K562 (cell line): ENCODE measurements around the gene STARD8. TPM values are rescaled to one million over a fixed set of nuclear protein-coding genes. Genes with fewer than 3 reads are reported as not detected.

Experiments
- ATAC-seq: fragments of 200-7000 bp; cut with Tn5 transposase; 3 replicates; pipeline ENCODE4 v1.9.1; 2020; ENCODE audit warnings: moderate library complexity
- BruUV-seq: library from RNA; stranded (reverse); fragments of 400-500 nt; replicated peaks from 2 replicates; lab custom pipeline; 2021; lab: Mats Ljungman, UMichigan
- CTCF ChIA-PET: fragments of 300-600 bp; formaldehyde crosslinking; extraction: SDS; loops from one replicate; lab custom pipeline; 2021; ENCODE audit warnings: low intra/inter-chr PET ratio; lab: Yijun Ruan, JAX
- POLR2A ChIA-PET: fragments of 300-600, 350-650 bp; sonication (Branson Sonifier 250); formaldehyde crosslinking; extraction: SDS; loops from one replicate; lab custom pipeline; 2021; ENCODE audit warnings: antibody characterized with exemption, inconsistent platforms; lab: Yijun Ruan, JAX
- DNase-seq, 4 experiments: peaks; one replicate each; pipeline versions ENCODE4 v3.0.0 to v3.0.0-alpha.2; 2011 to 2018; ENCODE audit warnings: low spot score in 3 of 4, mixed read lengths in 3 of 4; ENCODE audit errors: extremely low read depth in 1 of 4
- FAIRE-seq: peaks from 2 replicates; lab custom pipeline; 2011; peaks lifted over from hg19 to GRCh38; lab: Jason Lieb, UNC
- H2AFZ ChIP-seq: 2 replicates; pipeline ENCODE4 v1.6.0; 2011; ENCODE audit warnings: low read depth, low read length, control low read depth, inconsistent platforms
- H3K27ac ChIP-seq: fragments of 200-600 bp; 3 replicates; pipeline ENCODE4 v1.8.0; 2011; ENCODE audit warnings: low read depth, mild to moderate bottlenecking, control low read depth, inconsistent platforms, low read length, moderate library complexity, mixed read lengths; ENCODE audit errors: extremely low read depth
- H3K27me3 ChIP-seq, 2 experiments: fragments of 300-600 bp in 1 of 2; 2 replicates in 1 of 2; 3 replicates in 1 of 2; pipeline versions ENCODE4 v1.6.0 to v1.8.0; 2011; ENCODE audit warnings: inconsistent platforms in 2 of 2, low read length in 2 of 2, mild to moderate bottlenecking in 1 of 2, mixed read lengths in 1 of 2, moderate library complexity in 1 of 2; ENCODE audit not compliant: control insufficient read depth in 2 of 2, insufficient read depth in 2 of 2
- H3K36me3 ChIP-seq: fragments of 300-600 bp; 3 replicates; pipeline ENCODE4 v1.8.0; 2011; ENCODE audit warnings: mild to moderate bottlenecking, low read length, inconsistent platforms; ENCODE audit not compliant: control insufficient read depth, insufficient read depth
- H3K4me1 ChIP-seq, 2 experiments: fragments of 200-600 bp in 1 of 2; replicated peaks in 1 of 2; 2 replicates in 1 of 2; 3 replicates in 1 of 2; pipeline versions ENCODE4 v1.5.1 to v1.8.0; 2011; ENCODE audit warnings: inconsistent platforms in 2 of 2, low read length in 2 of 2, mild to moderate bottlenecking in 1 of 2, mixed read lengths in 1 of 2, moderate library complexity in 1 of 2; ENCODE audit not compliant: control insufficient read depth in 2 of 2, insufficient read depth in 2 of 2
- H3K4me2 ChIP-seq: 2 replicates; pipeline ENCODE4 v1.6.1; 2011; ENCODE audit warnings: low read length, control low read depth, inconsistent platforms, mixed read lengths; ENCODE audit not compliant: insufficient read depth
- H3K4me3 ChIP-seq: fragments of 200-600 bp; sonication (generic), shearing (Covaris generic); 2 replicates; pipeline ENCODE4 v1.5.1; 2016; ENCODE audit warnings: control low read depth, inconsistent platforms
- H3K79me2 ChIP-seq: fragments of 200-600 bp; 3 replicates; pipeline ENCODE4 v1.8.0; 2011; ENCODE audit warnings: low read length, inconsistent platforms; ENCODE audit not compliant: control insufficient read depth, insufficient read depth
- H3K9ac ChIP-seq, 2 experiments: 2 replicates each; pipeline versions ENCODE4 v1.6.0 to v1.6.1; 2011; ENCODE audit warnings: low read depth in 2 of 2, low read length in 2 of 2, control low read depth in 1 of 2, inconsistent platforms in 1 of 2, mild to moderate bottlenecking in 1 of 2, mixed read lengths in 1 of 2; ENCODE audit not compliant: insufficient read depth in 1 of 2
- H3K9me1 ChIP-seq: one replicate; pipeline ENCODE4 v1.6.0; 2011; ENCODE audit warnings: inconsistent platforms, mild to moderate bottlenecking, low read length, moderate library complexity; ENCODE audit not compliant: control insufficient read depth, insufficient read depth
- H3K9me3 ChIP-seq: replicated peaks from 2 replicates; pipeline ENCODE4 v1.5.1; 2011; ENCODE audit warnings: low read depth, low read length, inconsistent platforms; ENCODE audit not compliant: control insufficient read depth, insufficient read depth
- H4K20me1 ChIP-seq: replicated peaks from 2 replicates; pipeline ENCODE4 v1.6.1; 2011; ENCODE audit warnings: low read length, inconsistent platforms, mixed read lengths; ENCODE audit not compliant: control insufficient read depth, insufficient read depth
- BRCA1 ChIP-seq, 2 experiments: fragments of 450-650 bp in 1 of 2; sonication (generic) in 1 of 2; formaldehyde crosslinking in 1 of 2; IDR thresholded peaks; 2 replicates each; pipeline versions ENCODE4 v1.5.0 to v1.6.1; 2017 to 2020; ENCODE audit warnings: mild to moderate bottlenecking in 1 of 2, missing genetic modification reagents in 1 of 2
- DACH1 ChIP-seq: fragments of 450-650 bp; IDR thresholded peaks from 2 replicates; pipeline ENCODE4 v1.6.1; 2018; ENCODE audit not compliant: partially characterized antibody
- FOXJ2 ChIP-seq: fragments of 200-800 bp; sonication (Bioruptor generic); IDR thresholded peaks from 2 replicates; pipeline ENCODE4 v1.6.1; 2016; ENCODE audit warnings: missing genetic modification characterization, missing compliant biosample characterization
- KDM5B ChIP-seq: fragments of 200-600 bp; sonication (generic); IDR thresholded peaks from 2 replicates; pipeline ENCODE4 v1.6.1; 2012; ENCODE audit warnings: low read depth, mild to moderate bottlenecking, moderate library complexity, low read length, control low read depth, inconsistent platforms; ENCODE audit not compliant: insufficient replicate concordance
- POLR2H ChIP-seq: IDR thresholded peaks from 2 replicates; pipeline ENCODE4 v1.6.1; 2016; ENCODE audit warnings: missing genetic modification characterization, low read depth, mild to moderate bottlenecking, control low read depth, missing compliant biosample characterization, moderate library complexity
- RUNX1 ChIP-seq: sonication (generic); IDR thresholded peaks from 2 replicates; pipeline ENCODE4 v1.6.1; 2016; ENCODE audit warnings: antibody characterized with exemption, low read depth
- TAF1 ChIP-seq: IDR thresholded peaks from 2 replicates; pipeline ENCODE4 v1.6.1; 2011; ENCODE audit warnings: mild to moderate bottlenecking, low read length, moderate library complexity; ENCODE audit not compliant: insufficient read depth, control insufficient read depth, severe bottlenecking; ENCODE audit errors: extremely low read depth
- ZNF644 ChIP-seq: fragments of 200-800 bp; sonication (Bioruptor generic); IDR thresholded peaks from 2 replicates; pipeline ENCODE4 v1.6.1; 2016; ENCODE audit warnings: low read depth, missing genetic modification characterization, missing compliant biosample characterization
- WGBS: fragments of 100-300 bp; shearing (Covaris generic); methylation state at CpG from one replicate; pipeline ENCODE4 v1.1.6; 2016; ENCODE audit warnings: low coverage, mixed read lengths; ENCODE audit not compliant: insufficient coverage; ENCODE audit errors: missing lambda C conversion rate; 5-methylcytosine and 5-hydroxymethylcytosine counted together
- in situ Hi-C: fragments of 300-500 bp; cut with MboI; formaldehyde crosslinking; loops from 4 replicates; pipeline ENCODE4 v1.15.0; 2018; ENCODE audit warnings: inconsistent platforms, mixed read lengths
- intact Hi-C: fragments of 100-400 bp; cut with micrococcal nuclease; formaldehyde crosslinking; loops from 2 replicates; pipeline ENCODE4 v1.14.2; 2022
- polyA plus RNA-seq, 8 experiments: library from polyadenylated mRNA; depleted of rRNA in 4 of 8; stranded (reverse) in 5 of 8; unstranded in 3 of 8; fragments of >200 nt; fragmentation: Nextera tagmentation in 2 of 8; fragmentation: Illumina TruSeq in 1 of 8; extraction: Ambion mirVana in 2 of 8; extraction: Trizol in 1 of 8; gene quantifications; 2 replicates each; pipeline versions ENCODE4 v1.2.1 to v1.2.3, GENCODE V29; 2011 to 2014; ENCODE audit warnings: inconsistent platforms in 1 of 8, missing spikeins in 1 of 8
- total RNA-seq, 7 experiments: library from RNA; depleted of rRNA in 6 of 7; stranded (reverse); fragments of >200 nt in 6 of 7; fragmentation: Illumina TruSeq in 2 of 7; extraction: Trizol in 2 of 7; gene quantifications; 2 replicates each; pipeline versions ENCODE4 v1.2.1 to v1.2.3, GENCODE V29; 2011 to 2021; ENCODE audit warnings: low replicate concordance in 1 of 7

Gene STARD8
- total and polyA plus RNA-seq, 9 of the 15 experiments (the other 6 are each of a cell fraction or from before 2014, with no cell fraction given), result 1.6 to 35.0 (median 15.9) TPM

GRCh38 chrX:68691921-68692320 is 44.5 kb downstream of the STARD8 start:
- no peak for ATAC-seq
- H4K20me1 ChIP-seq, result peaks cover 3% of the 10 kb centered on the region
- H3K4me2 ChIP-seq, result no peak overlapping the region
- no peak overlapping the region for H2AFZ ChIP-seq
- H3K9ac ChIP-seq, result no peak overlapping the region
- DNase-seq, result no peak
- peaks cover 0 to 14% of the 10 kb centered on the region in 2 experiments; a peak in 4 of 5 replicates for H3K4me1 ChIP-seq
- peaks cover 0 to 8% of the 10 kb centered on the region in 2 experiments; a peak in 1 of 5 replicates for H3K27me3 ChIP-seq
- WGBS, result 47% methylated on average over 2 of the region's 2 CpGs
- H3K9me1 ChIP-seq, result no peaks in the 10 kb centered on the region
- ChIA-PET CTCF (no interaction called here), POLR2A (interaction anchor here (0.6 kb wide), 1 partner anchor 9 kb away, joined by 3 read pairs; no protein-coding TSS in a partner anchor)
- intact Hi-C loops, result loop anchor here (10.0 kb wide), 2 partner anchors 177 to 507 kb away; no protein-coding TSS in a partner anchor
- H3K36me3 ChIP-seq, result no peaks in the 10 kb centered on the region
- no peak overlapping the region for H3K27ac ChIP-seq
- BruUV-seq, result no TSS peak
- no peak overlapping the region for H3K4me3 ChIP-seq
- FAIRE-seq, result no peak
- TF ChIP-seq KDM5B (no peak), ZNF644 (no peak), POLR2H (tag) (no peak), RUNX1 (no peak), FOXJ2 (tag) (no peak), DACH1 (no peak), BRCA1 (IDR thresholded peaks at IDR 0.05) (no peak), BRCA1 (CRISPR knock-in tag; IDR thresholded peaks at IDR 0.05) (no peak), TAF1 (no peak)
- TF ChIP-seq, all 486 proteins: peak for 0
- no peaks in the 10 kb centered on the region for H3K9me3 ChIP-seq
- in situ Hi-C loops, result no loop called here
- H3K79me2 ChIP-seq, result peaks cover 41% of the 10 kb centered on the region
